A549 treated with GW870086 at 1 μM for 4 hours (cell line): ENCODE results near the gene KCTD1. TPM values are rescaled to one million over a fixed set of nuclear protein-coding genes. Genes with fewer than 3 reads are reported as not detected.

ENCODE experiments used
- total RNA-seq: library from RNA; stranded (reverse); fragments of 200-300 nt; extraction: Qiagen RNA extraction; gene quantifications from 5 replicates; pipeline ENCODE4 v1.2.3, GENCODE V29; 2022; ENCODE audit warnings: low read depth

Gene KCTD1
- total RNA-seq, result 32.4 to 37.9 TPM (median 36.9 TPM) in 5 replicates

GRCh38 chr18:26548415-26549262 is at the start of gene KCTD1:
KCTD1 (minus strand) TSS chr18:26548553; CDS start chr18:26548536, 17 bp downstream.

